NCI-H2227 (cell line): ENCODE data around the gene BCL7B.
"Not testable (repeated sequence)": the region's sequence is repeated elsewhere in the genome, so short reads cannot be mapped to it uniquely, and the experiment has no call there.

Experiments
- DNase-seq: peaks from one replicate; lab custom pipeline; 2025; ENCODE audit not compliant: unreplicated experiment; lab: John Stamatoyannopoulos, UW

The BCL7B gene

GRCh38 chr7:73557397-73558257, at the start of gene BCL7B:
TSS of gene BCL7B (minus strand) at chr7:73557690. CDS start at chr7:73557578, 112 bp downstream.
- DNase-seq: peak; percentile 95

GRCh38 chr7:73605601-73606220, 48.2 kb upstream of the BCL7B start:
- no peak for DNase-seq

GRCh38 chr7:73602721-73603651, 45.5 kb upstream of the BCL7B start:
- DNase-seq: no peak

GRCh38 chr7:73599916-73600315, 42.4 kb upstream of the BCL7B start:
- DNase-seq: no peak

GRCh38 chr7:73599151-73599882, 41.8 kb upstream of the BCL7B start:
- DNase-seq: no peak

- no peak for DNase-seq
Observed at GRCh38 chr7:73597978-73598782, 40.7 kb upstream of the BCL7B start.

- no peak for DNase-seq
Observed at GRCh38 chr7:73596191-73597065, 38.9 kb upstream of the BCL7B start.

- DNase-seq: no peak
Observed at GRCh38 chr7:73595358-73595757, 37.9 kb upstream of the BCL7B start.

GRCh38 chr7:73593207-73594045, 35.9 kb upstream of the BCL7B start:
- no peak for DNase-seq

GRCh38 chr7:73586911-73587310, 29.4 kb upstream of the BCL7B start:
- no peak for DNase-seq

- DNase-seq: no peak
Observed at GRCh38 chr7:73585196-73585595, 27.7 kb upstream of the BCL7B start.

GRCh38 chr7:73582664-73583202, 25.2 kb upstream of the BCL7B start:
- no peak for DNase-seq

- DNase-seq: not testable (repeated sequence)
Observed at GRCh38 chr7:73581006-73581405, 23.5 kb upstream of the BCL7B start.

GRCh38 chr7:73578342-73579128, 21.0 kb upstream of the BCL7B start, which contains the start of gene TBL2:
TSS of gene TBL2 (minus strand) at chr7:73578579. CDS start at chr7:73578549, 30 bp downstream.
- peak; percentile 100 for DNase-seq

- no peak for DNase-seq
Observed at GRCh38 chr7:73577627-73578341, 20.3 kb upstream of the BCL7B start.

GRCh38 chr7:73573791-73574190, 16.3 kb upstream of the BCL7B start:
- no peak for DNase-seq
